ENCODE data around the gene FRYL.

FRYL gene

GRCh38 chr4:48489683-48490011 is 290.4 kb downstream of the FRYL start:
- no peak for TF ChIP-seq CTCF (conservative IDR thresholded peaks at IDR 0.05; ENCODE audit: low read length)
- DNase-seq (ENCODE audit: low read depth) = no peak
- H3K4me3 ChIP-seq (ENCODE audit: low read length) = no peak overlapping the region

GRCh38 chr4:48484494-48485168 is 295.4 kb downstream of the FRYL start:
- H3K4me3 ChIP-seq (ENCODE audit: low read length) = no peak overlapping the region
- no peak for TF ChIP-seq CTCF (conservative IDR thresholded peaks at IDR 0.05; ENCODE audit: low read length)
- DNase-seq (ENCODE audit: low read depth) = no peak

DNA sequence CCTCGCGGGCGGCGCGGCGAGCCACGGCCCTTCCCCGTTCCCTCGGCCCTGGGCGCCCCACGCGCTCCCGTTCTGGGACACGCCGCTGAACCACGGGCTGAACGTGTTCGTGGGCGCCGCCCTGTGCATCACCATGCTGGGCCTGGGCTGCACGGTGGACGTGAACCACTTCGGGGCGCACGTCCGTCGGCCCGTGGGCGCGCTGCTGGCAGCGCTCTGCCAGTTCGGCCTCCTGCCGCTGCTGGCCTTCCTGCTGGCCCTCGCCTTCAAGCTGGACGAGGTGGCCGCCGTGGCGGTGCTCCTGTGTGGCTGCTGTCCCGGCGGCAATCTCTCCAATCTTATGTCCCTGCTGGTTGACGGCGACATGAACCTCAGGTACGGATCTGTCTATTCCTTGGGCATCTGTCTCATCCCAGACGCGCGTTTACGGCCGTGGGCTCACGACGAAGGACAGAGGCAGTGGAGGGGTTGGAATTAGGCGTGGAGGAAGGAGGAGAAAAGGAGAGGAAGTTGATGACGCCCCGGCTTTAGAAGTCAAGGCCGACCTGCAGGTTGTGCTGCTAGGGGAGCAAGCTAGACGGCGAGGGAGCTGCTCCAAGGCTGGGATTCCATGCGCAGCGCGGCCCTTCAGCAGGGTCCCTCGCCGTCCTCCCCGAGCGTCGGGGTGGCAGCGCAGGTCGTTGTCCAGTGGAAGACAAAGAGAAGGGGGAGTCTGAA is 296.1 kb downstream of the FRYL start:
- no peak for DNase-seq (ENCODE audit: low read depth)
- TF ChIP-seq CTCF (conservative IDR thresholded peaks at IDR 0.05; ENCODE audit: low read length) = no peak
- H3K4me3 ChIP-seq (ENCODE audit: low read length) = no peak overlapping the region

- no peak for DNase-seq (ENCODE audit: low read depth)
- TF ChIP-seq CTCF (conservative IDR thresholded peaks at IDR 0.05; ENCODE audit: low read length) = no peak
- no peak within 1 kb of the TSS for H3K4me3 ChIP-seq (ENCODE audit: low read length)
Observed at GRCh38 chr4:48483006-48483776, 296.9 kb downstream of the FRYL start, which contains the start of gene SLC10A4. Gene SLC10A4, plus strand, starts transcription at chr4:48483343. Its CDS starts 219 bp downstream, at chr4:48483562.

GRCh38 chr4:48481581-48481980 is 298.5 kb downstream of the FRYL start:
- DNase-seq (ENCODE audit: low read depth) = no peak
- no peak for TF ChIP-seq CTCF (conservative IDR thresholded peaks at IDR 0.05; ENCODE audit: low read length)
- H3K4me3 ChIP-seq (ENCODE audit: low read length) = no peak overlapping the region

DNA sequence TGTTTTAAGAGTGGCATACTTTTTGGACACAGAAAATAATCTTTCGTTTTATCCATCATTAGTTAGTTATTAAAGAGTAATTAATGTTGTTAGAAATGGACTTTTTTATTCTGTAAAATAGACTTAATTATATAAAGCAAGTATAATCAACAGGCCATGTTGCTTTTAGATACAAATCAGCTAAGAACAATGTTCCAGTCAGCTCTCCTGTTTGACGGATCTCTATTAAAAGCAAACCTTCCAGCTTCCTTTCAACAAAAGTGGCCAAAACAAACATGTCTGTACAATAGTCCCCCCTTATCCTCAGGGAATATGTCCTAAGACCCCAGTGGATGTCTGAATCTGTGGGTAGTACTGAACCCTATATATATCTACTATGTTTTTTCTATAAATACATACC is 301.8 kb downstream of the FRYL start:
- no peak for TF ChIP-seq CTCF (conservative IDR thresholded peaks at IDR 0.05; ENCODE audit: low read length)
- no peak for DNase-seq (ENCODE audit: low read depth)
- H3K4me3 ChIP-seq (ENCODE audit: low read length) = no peak overlapping the region
